ENCODE measurements around the gene IPO9.

DNA sequence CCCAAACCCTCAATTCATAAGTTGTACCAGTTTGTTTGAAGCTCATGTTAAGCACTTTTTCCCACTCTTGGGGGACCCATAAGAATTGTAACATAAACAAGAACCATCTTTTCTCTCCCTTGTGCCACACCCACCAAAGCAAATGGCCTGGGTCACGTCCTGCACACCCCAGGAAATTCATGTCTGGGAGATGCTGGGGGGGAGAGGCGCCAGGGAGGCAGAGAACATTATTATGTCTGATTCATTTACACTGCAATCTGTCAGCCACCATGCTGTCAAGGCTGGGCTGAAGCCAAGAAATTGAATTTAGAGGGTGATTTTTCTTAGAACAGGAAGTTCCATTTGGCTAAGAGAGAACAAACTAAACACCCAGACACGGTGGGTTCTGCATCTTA lies 37.2 kb upstream of the IPO9 start:
- no peak for TF ChIP-seq CTCF (IDR thresholded peaks at IDR 0.05)
- no peak for TF ChIP-seq POLR2A (IDR thresholded peaks at IDR 0.05)
